Fibroblast of villous mesenchyme (primary cell): ENCODE measurements around the gene CTNNA2. TPM values are rescaled to one million over a fixed set of nuclear protein-coding genes. Genes with fewer than 3 reads are reported as not detected.

Source experiments
- DNase-seq: peaks from one replicate; pipeline ENCODE4 v3.0.0-alpha.2; 2010; ENCODE audit warnings: low read depth
- H3K4me3 ChIP-seq: 2 replicates; pipeline ENCODE4 v1.5.1; 2011; ENCODE audit warnings: low read depth, mild to moderate bottlenecking, low read length
- CTCF ChIP-seq: IDR thresholded peaks from 2 replicates; pipeline ENCODE4 v1.5.1; 2012; ENCODE audit warnings: low read depth, mild to moderate bottlenecking, low read length; ENCODE audit not compliant: insufficient read depth
- total RNA-seq: library from RNA; depleted of rRNA; stranded (reverse); fragments of >200 nt; gene quantifications from 2 replicates; pipeline ENCODE4 v1.2.3, GENCODE V29; 2012

Gene CTNNA2
- total RNA-seq, 1 donor = not detected

GRCh38 chr2:79729532-79729931 lies 216.7 kb downstream of the CTNNA2 start:
- no peak for TF ChIP-seq CTCF
- no peak overlapping the region for H3K4me3 ChIP-seq
- DNase-seq = no peak

- TF ChIP-seq CTCF = no peak
- H3K4me3 ChIP-seq = no peak overlapping the region
- no peak for DNase-seq
Measured at GRCh38 chr2:79734518-79734917, 221.7 kb downstream of the CTNNA2 start.

- no peak for DNase-seq
- no peak overlapping the region for H3K4me3 ChIP-seq
- no peak for TF ChIP-seq CTCF
Measured at GRCh38 chr2:79740879-79741443, 228.1 kb downstream of the CTNNA2 start.

- no peak for DNase-seq
- no peak for TF ChIP-seq CTCF
- no peak overlapping the region for H3K4me3 ChIP-seq
Measured at GRCh38 chr2:79750321-79750720, 237.5 kb downstream of the CTNNA2 start.

- no peak for TF ChIP-seq CTCF
- no peak overlapping the region for H3K4me3 ChIP-seq
- no peak for DNase-seq
Measured at GRCh38 chr2:79757526-79757925, 244.7 kb downstream of the CTNNA2 start.

GRCh38 chr2:79758042-79758441 lies 245.2 kb downstream of the CTNNA2 start:
- no peak for DNase-seq
- no peak overlapping the region for H3K4me3 ChIP-seq
- TF ChIP-seq CTCF = no peak

- no peak for TF ChIP-seq CTCF
- no peak overlapping the region for H3K4me3 ChIP-seq
Measured at GRCh38 chr2:79758749-79759282, 246.0 kb downstream of the CTNNA2 start.

More at GRCh38 chr2:79758749-79759282, 246.0 kb downstream of the CTNNA2 start:
- DNase-seq = no peak
